Kidney epithelial cell (primary cell): Measurements from ENCODE around the gene PLAU. TPM values are rescaled to one million over a fixed set of nuclear protein-coding genes. Genes with fewer than 3 reads are reported as not detected.

Experiments
- DNase-seq: peaks from one replicate; pipeline ENCODE4 v3.0.0-alpha.2; 2010; ENCODE audit warnings: low read depth
- H3K27me3 ChIP-seq: 2 replicates; pipeline ENCODE4 v1.6.0; 2011; ENCODE audit warnings: low read length; ENCODE audit not compliant: control insufficient read depth, insufficient read depth
- H3K36me3 ChIP-seq: 2 replicates; pipeline ENCODE4 v1.5.1; 2011; ENCODE audit warnings: low read length; ENCODE audit not compliant: control insufficient read depth, insufficient read depth
- H3K4me3 ChIP-seq: 2 replicates; pipeline ENCODE4 v1.5.1; 2011; ENCODE audit warnings: low read depth, mild to moderate bottlenecking, control low read depth, low read length
- CTCF ChIP-seq: IDR thresholded peaks from 2 replicates; pipeline ENCODE4 v1.5.1; 2011; ENCODE audit warnings: mild to moderate bottlenecking, moderate library complexity, low read length, control low read depth, inconsistent platforms; ENCODE audit not compliant: insufficient read depth, poor library complexity, severe bottlenecking
- total RNA-seq: library from RNA; depleted of rRNA; stranded (reverse); fragments of >200 nt; gene quantifications from 2 replicates; pipeline ENCODE4 v1.2.3, GENCODE V29; 2015

The PLAU gene
- total RNA-seq, 1 donor from 2014 or later, result 709 TPM

DNA sequence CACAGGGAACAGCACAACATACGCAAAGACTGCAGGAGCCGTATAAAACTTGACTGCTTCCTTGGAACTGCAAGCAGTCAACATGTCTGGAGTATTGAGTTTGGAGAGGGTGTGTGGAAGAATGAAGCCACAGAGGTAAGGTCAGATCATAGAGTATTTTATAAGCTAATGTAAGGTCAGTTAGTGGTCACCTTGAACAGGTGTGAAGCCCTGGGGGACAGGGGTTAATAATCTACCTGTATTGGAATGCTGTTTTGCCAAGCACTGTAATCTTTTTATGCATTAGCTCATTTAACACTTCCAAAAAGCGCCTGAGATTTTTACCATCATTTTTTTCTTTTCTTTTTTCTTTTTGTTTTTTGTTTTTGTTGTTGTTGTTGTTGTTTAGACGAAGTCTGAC is 23.1 kb downstream of the PLAU start:
- no peak overlapping the region for H3K4me3 ChIP-seq
- DNase-seq, result no peak
- no peak for TF ChIP-seq CTCF
- no peaks in the 10 kb centered on the region for H3K36me3 ChIP-seq
- H3K27me3 ChIP-seq, result no peaks in the 10 kb centered on the region

DNA sequence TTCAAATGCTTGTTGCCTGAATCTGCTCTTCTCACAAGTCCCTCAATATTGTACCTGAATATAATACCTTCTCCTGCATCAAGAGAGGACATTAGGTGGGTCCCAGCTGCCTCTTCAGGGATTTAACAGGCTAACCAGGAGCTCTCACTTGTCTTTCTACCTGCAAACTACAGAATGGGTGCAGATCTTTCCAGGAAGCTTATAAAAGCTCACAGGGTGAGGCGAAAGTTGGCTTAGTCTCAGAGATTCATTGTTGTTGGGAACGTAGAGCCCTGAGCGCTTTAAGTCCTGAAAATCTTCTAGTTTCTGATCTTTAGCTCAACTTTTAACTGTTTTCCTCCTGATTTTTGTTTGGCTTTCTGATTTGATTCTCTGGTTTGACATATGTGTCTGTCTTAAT is 25.0 kb downstream of the PLAU start:
- H3K4me3 ChIP-seq, result no peak overlapping the region
- no peaks in the 10 kb centered on the region for H3K27me3 ChIP-seq
- no peaks in the 10 kb centered on the region for H3K36me3 ChIP-seq
- no peak for TF ChIP-seq CTCF
- no peak for DNase-seq

GRCh38 chr10:73937333-73938043 is 26.6 kb downstream of the PLAU start:
- no peak for TF ChIP-seq CTCF
- H3K36me3 ChIP-seq, result no peaks in the 10 kb centered on the region
- DNase-seq, result no peak
- H3K27me3 ChIP-seq, result no peaks in the 10 kb centered on the region
- no peak overlapping the region for H3K4me3 ChIP-seq

DNA sequence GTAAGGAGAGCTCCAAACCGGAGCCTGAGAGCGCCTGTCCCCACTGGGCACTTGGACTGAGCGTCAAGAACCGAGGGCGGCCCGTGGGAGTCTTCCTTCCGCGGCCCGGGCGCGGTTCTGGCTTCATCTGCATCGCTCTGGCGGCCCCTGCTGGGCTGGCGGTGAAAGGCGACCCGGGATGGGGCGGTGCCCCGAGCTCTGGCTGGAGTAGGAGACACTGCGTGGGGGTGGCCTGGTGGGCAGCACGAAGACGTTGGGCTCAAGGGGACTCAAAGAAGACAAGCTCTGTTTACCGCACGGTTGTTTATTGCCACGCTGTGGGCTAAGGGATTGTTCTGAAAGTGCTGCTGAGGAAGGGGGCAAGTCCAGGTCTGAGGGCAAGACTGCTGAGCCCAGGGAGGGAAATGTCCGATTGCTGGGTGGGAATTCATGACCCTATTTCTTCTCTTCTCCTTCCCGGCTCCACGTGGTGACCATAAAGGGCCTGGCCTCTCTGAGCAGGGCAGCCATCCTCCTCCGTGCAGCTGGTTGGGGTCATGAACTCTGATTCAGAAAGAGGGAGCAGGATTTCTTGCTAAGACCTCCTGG is 29.8 kb downstream of the PLAU start:
- no peaks in the 10 kb centered on the region for H3K27me3 ChIP-seq
- no peak overlapping the region for H3K4me3 ChIP-seq
- DNase-seq, result no peak
- TF ChIP-seq CTCF, result peak; percentile 97
- H3K36me3 ChIP-seq, result no peaks in the 10 kb centered on the region

DNA sequence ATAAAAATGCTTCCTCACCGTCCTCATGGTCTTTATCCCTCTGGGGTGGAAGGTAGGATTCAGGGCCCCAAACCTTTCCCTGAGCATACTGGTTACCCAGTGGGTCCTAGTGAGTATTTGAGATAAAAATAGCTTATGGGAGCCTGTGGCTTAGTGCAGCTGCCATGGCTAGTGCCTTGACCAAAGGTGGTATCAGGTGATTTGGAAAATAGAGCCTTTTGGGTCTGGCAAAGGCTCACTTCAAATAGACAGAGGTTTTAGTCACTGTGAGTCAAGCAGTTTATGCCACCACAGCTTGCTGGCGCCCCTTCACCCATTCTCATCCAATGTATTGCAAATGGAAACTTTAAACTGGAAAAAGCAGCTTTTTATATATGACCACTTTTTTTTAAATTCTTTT is 30.4 kb downstream of the PLAU start:
- DNase-seq, result no peak
- Histone ChIP-seq H3K4me3 (no peak overlapping the region), H3K36me3 (no peaks in the 10 kb centered on the region), H3K27me3 (no peaks in the 10 kb centered on the region)
- no peak for TF ChIP-seq CTCF
